Sigmoid colon (tissue), 4 donors: ENCODE measurements around the gene GPHB5.

Source experiments
- EP300 ChIP-seq, 4 donors: sonication (generic); formaldehyde crosslinking; IDR thresholded peaks; one replicate each; pipeline ENCODE4 v1.6.1; 2017; ENCODE audit warnings: antibody characterized with exemption in 4 of 4
- POLR2A ChIP-seq, 2 donors: fragments of 450-650 bp; IDR thresholded peaks; one replicate each; pipeline ENCODE4 v1.6.1; 2016; ENCODE audit warnings: antibody characterized with exemption in 2 of 2, mild to moderate bottlenecking in 2 of 2, moderate library complexity in 2 of 2
- POLR2AphosphoS5 ChIP-seq, 4 donors: sonication (generic); formaldehyde crosslinking; IDR thresholded peaks; one replicate each; pipeline ENCODE4 v1.6.1; 2017; ENCODE audit warnings: antibody characterized with exemption in 4 of 4
- TF ChIP-seq, protein P1 (sequence below), 4 experiments: fragments of 450-650 bp in 3 of 4; fragments of 200-600 bp in 1 of 4; IDR thresholded peaks; one replicate each; pipeline ENCODE4 v1.5.1; 2016 to 2019; ENCODE audit warnings: antibody characterized with exemption in 4 of 4, mild to moderate bottlenecking in 3 of 4, moderate library complexity in 2 of 4

DNA sequence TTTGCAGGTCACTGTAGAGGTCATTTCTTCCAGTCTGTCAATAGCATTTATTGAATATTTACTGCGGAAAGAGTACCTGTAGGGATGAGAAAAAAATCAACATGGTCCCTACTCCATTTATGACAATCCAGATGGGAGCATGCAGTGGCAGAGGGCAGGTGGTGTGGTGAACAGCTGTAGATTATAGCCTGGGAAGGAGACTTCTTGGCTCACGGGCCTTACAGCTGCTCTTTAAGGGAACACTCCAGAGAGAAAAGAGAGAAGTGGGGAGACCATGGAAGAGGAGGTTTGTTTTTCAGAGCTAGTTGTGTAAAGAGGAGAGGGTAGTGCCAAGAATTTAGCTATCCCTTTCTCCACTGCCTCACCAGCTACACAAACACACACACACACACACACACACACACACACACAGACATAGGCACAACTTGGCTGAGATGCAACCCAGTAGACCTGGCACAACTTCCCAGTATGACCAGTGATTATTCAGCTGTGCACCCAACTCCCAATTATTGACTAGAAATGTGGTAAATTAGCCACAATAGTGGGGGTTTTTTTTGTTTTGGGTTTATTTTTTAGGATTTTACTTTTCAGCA lies 41.0 kb downstream of the GPHB5 start:
- TF ChIP-seq POLR2AphosphoS5 (IDR thresholded peaks at IDR 0.05), result no peak
- TF ChIP-seq, protein P1, sequence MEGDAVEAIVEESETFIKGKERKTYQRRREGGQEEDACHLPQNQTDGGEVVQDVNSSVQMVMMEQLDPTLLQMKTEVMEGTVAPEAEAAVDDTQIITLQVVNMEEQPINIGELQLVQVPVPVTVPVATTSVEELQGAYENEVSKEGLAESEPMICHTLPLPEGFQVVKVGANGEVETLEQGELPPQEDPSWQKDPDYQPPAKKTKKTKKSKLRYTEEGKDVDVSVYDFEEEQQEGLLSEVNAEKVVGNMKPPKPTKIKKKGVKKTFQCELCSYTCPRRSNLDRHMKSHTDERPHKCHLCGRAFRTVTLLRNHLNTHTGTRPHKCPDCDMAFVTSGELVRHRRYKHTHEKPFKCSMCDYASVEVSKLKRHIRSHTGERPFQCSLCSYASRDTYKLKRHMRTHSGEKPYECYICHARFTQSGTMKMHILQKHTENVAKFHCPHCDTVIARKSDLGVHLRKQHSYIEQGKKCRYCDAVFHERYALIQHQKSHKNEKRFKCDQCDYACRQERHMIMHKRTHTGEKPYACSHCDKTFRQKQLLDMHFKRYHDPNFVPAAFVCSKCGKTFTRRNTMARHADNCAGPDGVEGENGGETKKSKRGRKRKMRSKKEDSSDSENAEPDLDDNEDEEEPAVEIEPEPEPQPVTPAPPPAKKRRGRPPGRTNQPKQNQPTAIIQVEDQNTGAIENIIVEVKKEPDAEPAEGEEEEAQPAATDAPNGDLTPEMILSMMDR (IDR thresholded peaks at IDR 0.05), result no peak
- TF ChIP-seq POLR2A (IDR thresholded peaks at IDR 0.05), result no peak
- no peak for TF ChIP-seq EP300 (IDR thresholded peaks at IDR 0.05)
